Measurements from ENCODE around the gene SHISAL2A.

DNA sequence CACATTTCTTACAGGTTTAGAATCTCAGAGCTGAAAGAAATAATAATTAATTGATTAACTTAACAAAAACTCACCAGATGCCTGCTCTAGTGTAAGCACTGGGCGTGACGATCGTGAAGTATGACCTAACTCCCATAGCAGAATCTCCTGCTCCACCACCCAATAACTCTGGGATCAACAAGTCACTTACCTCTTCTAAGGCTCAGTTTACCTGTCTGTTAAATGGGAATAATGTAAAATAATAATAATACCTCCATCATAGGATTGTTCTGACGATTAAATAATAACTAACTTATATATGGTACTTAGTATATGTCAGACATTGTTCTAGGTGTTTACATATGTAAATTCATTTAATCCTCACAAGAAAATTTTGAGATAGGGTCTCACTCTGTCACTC, 40.5 kb downstream of the SHISAL2A start:
- TF ChIP-seq EP300 (IDR thresholded peaks at IDR 0.05) (no peak), POLR2A (IDR thresholded peaks at IDR 0.05) (no peak)
